Stimulated activated naive CD8-positive, alpha-beta T cell treated with anti-CD3 and anti-CD28 coated beads, Interleukin-15, Interleukin-2, amounts not matched to agents 100 ng/mL and 50 ng/mL, for 24 hours (primary cell): Measurements from ENCODE around the gene SV2A.
A peak's percentile ranks its signal among the peaks of the same experiment; 100 is the strongest.
"Not testable (repeated sequence)": the region's sequence is repeated elsewhere in the genome, so short reads cannot be mapped to it uniquely, and the experiment has no call there.

Source experiments
- H3K27ac Mint-ChIP-seq: one replicate; pipeline ENCODE4 v1.8.0; 2021; ENCODE audit warnings: mild to moderate bottlenecking, mixed read lengths
- H3K27me3 Mint-ChIP-seq: one replicate; pipeline ENCODE4 v1.8.0; 2021; ENCODE audit warnings: mixed read lengths
- H3K36me3 Mint-ChIP-seq: one replicate; pipeline ENCODE4 v1.8.0; 2021; ENCODE audit warnings: low read depth, mixed read lengths
- H3K4me1 Mint-ChIP-seq: one replicate; pipeline ENCODE4 v1.8.0; 2021; ENCODE audit warnings: low read depth, mixed read lengths
- H3K4me3 Mint-ChIP-seq: one replicate; pipeline ENCODE4 v1.8.0; 2021; ENCODE audit warnings: mild to moderate bottlenecking, mixed read lengths
- H3K9me3 Mint-ChIP-seq: one replicate; pipeline ENCODE4 v1.8.0; 2021; ENCODE audit warnings: mixed read lengths

Gene SV2A

GRCh38 chr1:149917571-149918144, at the start of gene SV2A:
TSS of gene SV2A (minus strand) at chr1:149917844. CDS start at chr1:149913840, 4,004 bp downstream.
- Mint-ChIP-seq H3K27ac (no peak within 1 kb of the TSS), H3K4me1 (peaks cover 37% of the 10 kb centered on the region), H3K4me3 (peak within 1 kb of the TSS; percentile 84), H3K36me3 (peaks cover 17% of the 10 kb centered on the region), H3K27me3 (no peaks in the 10 kb centered on the region), H3K9me3 (no peaks in the 10 kb centered on the region)

DNA sequence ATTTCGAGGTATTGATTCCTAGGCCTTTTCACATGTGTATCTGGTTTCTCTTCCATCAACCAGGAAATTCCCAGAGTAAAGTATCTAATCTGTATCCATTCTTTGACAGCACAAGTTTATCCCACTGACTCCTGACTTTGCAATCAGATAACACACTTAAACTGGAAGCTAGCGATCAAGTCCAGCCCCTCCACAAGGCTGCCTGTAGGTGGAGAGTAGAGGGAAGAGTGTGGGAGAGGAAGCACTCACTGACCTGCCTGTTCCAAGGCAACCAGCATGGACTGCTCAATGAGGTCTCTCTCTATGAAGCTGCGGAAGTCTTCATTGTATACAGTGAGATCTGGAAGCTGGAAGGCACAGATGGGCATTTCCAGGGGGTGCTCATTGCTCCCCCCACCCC, 49.4 kb upstream of the SV2A start:
- Mint-ChIP-seq H3K27ac (no peak overlapping the region), H3K9me3 (no peaks in the 10 kb centered on the region), H3K4me3 (no peak overlapping the region), H3K36me3 (peaks cover 53% of the 10 kb centered on the region), H3K27me3 (no peaks in the 10 kb centered on the region), H3K4me1 (peaks cover 8% of the 10 kb centered on the region)

DNA sequence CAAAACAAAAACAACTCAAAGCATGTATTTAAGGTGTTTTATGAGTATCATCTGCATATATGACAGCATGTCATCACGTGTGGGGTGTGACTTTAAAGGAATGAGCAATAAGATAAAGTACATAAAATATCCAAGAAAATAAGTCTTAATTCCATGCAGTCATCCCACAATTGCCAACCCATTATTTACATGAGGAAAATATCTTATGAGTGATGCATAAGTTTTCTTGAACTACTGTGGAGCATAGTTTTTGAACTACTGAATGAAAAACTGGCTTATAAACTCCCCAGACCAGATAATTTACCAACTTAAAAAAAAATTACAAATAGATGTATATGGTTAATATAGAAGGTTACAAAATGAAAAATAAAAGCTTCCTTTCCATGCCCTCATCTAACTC, 48.8 kb upstream of the SV2A start:
- Mint-ChIP-seq H3K36me3 (peaks cover 53% of the 10 kb centered on the region), H3K4me1 (peaks cover 11% of the 10 kb centered on the region), H3K27me3 (no peaks in the 10 kb centered on the region), H3K4me3 (no peak overlapping the region), H3K27ac (no peak overlapping the region), H3K9me3 (no peaks in the 10 kb centered on the region)

GRCh38 chr1:149965440-149965839, 47.8 kb upstream of the SV2A start:
- Mint-ChIP-seq H3K27ac (no peak overlapping the region), H3K27me3 (no peaks in the 10 kb centered on the region), H3K4me1 (peaks cover 11% of the 10 kb centered on the region), H3K9me3 (no peaks in the 10 kb centered on the region), H3K4me3 (no peak overlapping the region), H3K36me3 (peaks cover 54% of the 10 kb centered on the region)

- no peaks in the 10 kb centered on the region for H3K9me3 Mint-ChIP-seq
- H3K4me3 Mint-ChIP-seq, result no peak overlapping the region
- H3K36me3 Mint-ChIP-seq, result peaks cover 65% of the 10 kb centered on the region
- H3K4me1 Mint-ChIP-seq, result peaks cover 11% of the 10 kb centered on the region
- no peak overlapping the region for H3K27ac Mint-ChIP-seq
- no peaks in the 10 kb centered on the region for H3K27me3 Mint-ChIP-seq
Measured at GRCh38 chr1:149963358-149963757, 45.7 kb upstream of the SV2A start.

- Mint-ChIP-seq H3K27ac (no peak overlapping the region), H3K27me3 (no peaks in the 10 kb centered on the region), H3K4me1 (peaks cover 11% of the 10 kb centered on the region)
Measured at GRCh38 chr1:149962736-149963135, 45.1 kb upstream of the SV2A start.

GRCh38 chr1:149962039-149962647, 44.5 kb upstream of the SV2A start:
- Mint-ChIP-seq H3K9me3 (no peaks in the 10 kb centered on the region), H3K27me3 (no peaks in the 10 kb centered on the region), H3K27ac (no peak overlapping the region), H3K4me3 (no peak overlapping the region), H3K36me3 (peaks cover 60% of the 10 kb centered on the region), H3K4me1 (peaks cover 11% of the 10 kb centered on the region)

More at GRCh38 chr1:149962736-149963135, 45.1 kb upstream of the SV2A start:
- H3K4me3 Mint-ChIP-seq, result no peak overlapping the region
- peaks cover 66% of the 10 kb centered on the region for H3K36me3 Mint-ChIP-seq
- H3K9me3 Mint-ChIP-seq, result no peaks in the 10 kb centered on the region

- not testable (repeated sequence) for H3K4me3 Mint-ChIP-seq, H3K4me1 Mint-ChIP-seq, H3K9me3 Mint-ChIP-seq, H3K27me3 Mint-ChIP-seq, H3K27ac Mint-ChIP-seq
- peaks cover 74% of the 10 kb centered on the region for H3K36me3 Mint-ChIP-seq
Measured at GRCh38 chr1:149957548-149957947, 39.9 kb upstream of the SV2A start.

DNA sequence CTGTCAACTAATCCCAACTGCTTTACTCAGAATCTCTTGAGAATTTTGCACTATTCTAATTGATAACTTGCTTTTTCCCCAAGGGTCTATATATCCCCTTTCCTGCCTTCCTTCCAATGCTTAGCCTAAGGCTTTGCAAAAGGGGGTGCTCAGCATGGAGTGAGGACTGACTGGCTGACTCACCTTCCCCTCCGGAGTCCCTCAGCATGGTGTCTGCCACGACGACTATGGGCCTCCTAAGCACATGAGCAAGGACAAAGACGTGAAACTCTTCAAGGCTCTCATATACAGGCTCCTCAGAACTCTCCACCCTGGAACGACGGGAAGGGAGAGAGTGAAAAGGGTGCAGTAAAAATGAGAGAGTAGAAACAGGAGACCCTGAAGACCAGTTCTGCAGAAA, 32.3 kb upstream of the SV2A start:
- H3K36me3 Mint-ChIP-seq, result peaks cover 71% of the 10 kb centered on the region
- no peak overlapping the region for H3K27ac Mint-ChIP-seq
- H3K9me3 Mint-ChIP-seq, result no peaks in the 10 kb centered on the region
- H3K4me1 Mint-ChIP-seq, result no peaks in the 10 kb centered on the region
- no peak overlapping the region for H3K4me3 Mint-ChIP-seq
- H3K27me3 Mint-ChIP-seq, result no peaks in the 10 kb centered on the region

DNA sequence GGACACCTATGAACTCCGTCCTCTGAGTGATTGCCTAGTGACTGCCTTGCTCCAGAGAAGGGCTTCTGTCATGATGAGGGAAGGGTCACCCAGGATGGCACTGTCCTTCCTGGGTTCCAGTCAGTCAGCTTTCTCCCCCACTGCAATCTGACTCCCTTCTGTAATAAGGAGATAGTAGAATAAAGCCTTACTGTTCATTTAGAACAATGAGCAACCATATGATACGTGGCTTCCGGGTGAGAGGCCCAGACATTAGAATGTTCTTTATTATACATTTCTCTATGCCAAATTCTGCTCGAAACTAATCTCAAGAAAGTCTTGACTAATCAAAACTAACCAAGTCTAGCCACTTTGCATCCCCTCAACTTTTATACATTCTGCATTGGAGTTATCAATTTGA, 27.6 kb upstream of the SV2A start:
- peaks cover 57% of the 10 kb centered on the region for H3K36me3 Mint-ChIP-seq
- no peak overlapping the region for H3K27ac Mint-ChIP-seq
- peaks cover under 1% of the 10 kb centered on the region for H3K4me1 Mint-ChIP-seq
- no peaks in the 10 kb centered on the region for H3K27me3 Mint-ChIP-seq
- H3K4me3 Mint-ChIP-seq, result no peak overlapping the region
- no peaks in the 10 kb centered on the region for H3K9me3 Mint-ChIP-seq

GRCh38 chr1:149942885-149943284, 25.2 kb upstream of the SV2A start:
- Mint-ChIP-seq H3K27me3 (no peaks in the 10 kb centered on the region), H3K4me1 (peaks cover 22% of the 10 kb centered on the region), H3K36me3 (peaks cover 36% of the 10 kb centered on the region), H3K9me3 (no peaks in the 10 kb centered on the region), H3K27ac (peak overlapping the region; percentile 19), H3K4me3 (no peak overlapping the region)

DNA sequence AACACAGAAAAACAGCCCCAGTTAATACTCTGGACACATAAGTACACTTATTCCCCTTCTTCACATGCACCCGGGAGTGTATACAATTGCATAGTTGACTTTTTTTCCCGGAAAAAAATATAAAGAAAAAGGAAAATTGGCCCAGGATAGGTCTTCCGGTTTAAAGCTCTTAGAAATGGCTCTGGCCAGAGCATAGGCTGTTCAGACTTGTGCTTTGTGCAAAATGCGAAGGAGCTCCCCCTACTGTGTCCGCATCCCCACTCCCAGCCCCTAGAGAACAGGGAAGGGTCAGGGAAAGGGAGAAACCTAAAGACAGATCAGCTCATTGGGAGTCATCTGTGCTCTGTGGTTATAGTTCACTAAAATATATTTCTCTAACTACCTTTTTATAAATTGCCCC, 24.6 kb upstream of the SV2A start:
- peaks cover 29% of the 10 kb centered on the region for H3K4me1 Mint-ChIP-seq
- no peak overlapping the region for H3K27ac Mint-ChIP-seq
- no peaks in the 10 kb centered on the region for H3K9me3 Mint-ChIP-seq
- peaks cover 31% of the 10 kb centered on the region for H3K36me3 Mint-ChIP-seq
- no peak overlapping the region for H3K4me3 Mint-ChIP-seq
- no peaks in the 10 kb centered on the region for H3K27me3 Mint-ChIP-seq

DNA sequence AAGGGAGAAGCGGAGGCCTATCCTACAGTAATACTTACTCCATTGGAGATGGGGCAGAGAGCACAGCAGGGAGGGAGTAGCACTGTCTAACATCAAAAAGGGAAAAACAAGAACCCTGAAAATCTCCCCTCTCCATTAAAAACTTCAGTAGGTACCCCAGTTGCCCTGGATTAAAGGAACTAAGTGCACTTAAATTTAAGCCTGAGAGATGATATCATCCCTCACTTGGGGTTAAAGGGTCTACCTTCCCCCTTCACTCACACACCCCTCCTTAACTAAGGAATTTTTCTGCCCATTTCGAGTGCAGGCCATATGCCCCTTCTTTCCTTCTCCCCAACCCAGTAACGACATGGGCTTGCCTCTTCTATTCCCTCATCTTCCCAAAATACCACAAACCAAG, 22.8 kb upstream of the SV2A start:
- Mint-ChIP-seq H3K4me3 (no peak overlapping the region), H3K4me1 (peaks cover 37% of the 10 kb centered on the region), H3K27ac (no peak overlapping the region), H3K36me3 (peaks cover 21% of the 10 kb centered on the region), H3K27me3 (no peaks in the 10 kb centered on the region), H3K9me3 (no peaks in the 10 kb centered on the region)

GRCh38 chr1:149938668-149939003, 21.0 kb upstream of the SV2A start:
- peak overlapping the region; percentile 30 for H3K4me3 Mint-ChIP-seq

GRCh38 chr1:149937759-149938158, 20.1 kb upstream of the SV2A start:
- H3K4me1 Mint-ChIP-seq, result peaks cover 37% of the 10 kb centered on the region
- H3K27me3 Mint-ChIP-seq, result no peaks in the 10 kb centered on the region
- no peaks in the 10 kb centered on the region for H3K36me3 Mint-ChIP-seq
- H3K27ac Mint-ChIP-seq, result peak overlapping the region; percentile 78
- no peaks in the 10 kb centered on the region for H3K9me3 Mint-ChIP-seq
- H3K4me3 Mint-ChIP-seq, result peak overlapping the region; percentile 39

More at GRCh38 chr1:149938668-149939003, 21.0 kb upstream of the SV2A start:
- H3K9me3 Mint-ChIP-seq, H3K27me3 Mint-ChIP-seq, H3K36me3 Mint-ChIP-seq: not testable (repeated sequence)
- Mint-ChIP-seq H3K4me1 (peaks cover 37% of the 10 kb centered on the region), H3K27ac (peak overlapping the region; percentile 80)
